Measurements from ENCODE around the gene ZMYND19.
"Not testable (repeated sequence)": the region's sequence is repeated elsewhere in the genome, so short reads cannot be mapped to it uniquely, and the experiment has no call there.

The ZMYND19 gene

GRCh38 chr9:137590469-137591383, at the start of gene ZMYND19:
ZMYND19 (minus strand) TSS chr9:137590512; CDS start chr9:137590263, 249 bp downstream.
- Mint-ChIP-seq H3K27me3 (no peaks in the 10 kb centered on the region), H3K9me3 (no peaks in the 10 kb centered on the region), H3K4me1 (peaks cover 41% of the 10 kb centered on the region), H3K27ac (peak within 1 kb of the TSS; percentile 66 to 99), H3K4me3 (peak within 1 kb of the TSS; percentile 95 to 99)
- peak; percentile 89 to 92 for DNase-seq
- ATAC-seq, result peak; percentile 96

- H3K27ac Mint-ChIP-seq, result peak overlapping the region; percentile 90 to 96
- H3K9me3 Mint-ChIP-seq, result no peaks in the 10 kb centered on the region
- peaks cover 53% of the 10 kb centered on the region for H3K4me1 Mint-ChIP-seq
- H3K27me3 Mint-ChIP-seq, result no peaks in the 10 kb centered on the region
- peak overlapping the region; percentile 75 to 84 for H3K4me3 Mint-ChIP-seq
- ATAC-seq (peak; percentile 80), DNase-seq (no peak)
Observed at GRCh38 chr9:137639303-137640051, 49.2 kb upstream of the ZMYND19 start.

GRCh38 chr9:137638680-137639079, 48.4 kb upstream of the ZMYND19 start:
- no peak for DNase-seq
- Mint-ChIP-seq H3K4me3 (peak overlapping the region; percentile 75 to 84), H3K27me3 (no peaks in the 10 kb centered on the region), H3K27ac (peak overlapping the region; percentile 84 to 91), H3K4me1 (peaks cover 55% of the 10 kb centered on the region), H3K9me3 (no peaks in the 10 kb centered on the region)
- no peak for ATAC-seq

GRCh38 chr9:137634016-137634415, 43.7 kb upstream of the ZMYND19 start:
- Mint-ChIP-seq H3K27ac (peak overlapping the region in 1 of 2 donors; percentile 13), H3K9me3 (no peaks in the 10 kb centered on the region), H3K4me3 (no peak overlapping the region), H3K4me1 (peaks cover 67% of the 10 kb centered on the region), H3K27me3 (no peaks in the 10 kb centered on the region)
- ATAC-seq (no peak), DNase-seq (no peak)

- ATAC-seq (no peak), DNase-seq (no peak)
- Mint-ChIP-seq H3K27me3 (no peaks in the 10 kb centered on the region), H3K4me3 (no peak overlapping the region), H3K9me3 (no peaks in the 10 kb centered on the region), H3K4me1 (peaks cover 67% of the 10 kb centered on the region), H3K27ac (peak overlapping the region in 1 of 2 donors; percentile 21)
Observed at GRCh38 chr9:137632230-137633161, 42.2 kb upstream of the ZMYND19 start.

- Mint-ChIP-seq H3K27ac (no peak overlapping the region), H3K4me3 (no peak overlapping the region), H3K27me3 (no peaks in the 10 kb centered on the region), H3K9me3 (no peaks in the 10 kb centered on the region), H3K4me1 (peaks cover 65% of the 10 kb centered on the region)
- ATAC-seq (no peak), DNase-seq (no peak)
Observed at GRCh38 chr9:137631345-137632229, 41.3 kb upstream of the ZMYND19 start.

- Mint-ChIP-seq H3K9me3 (no peaks in the 10 kb centered on the region), H3K4me3 (peak overlapping the region; percentile 30 to 36), H3K27me3 (no peaks in the 10 kb centered on the region), H3K27ac (no peak overlapping the region), H3K4me1 (peaks cover 71% of the 10 kb centered on the region)
- ATAC-seq, result no peak
- no peak for DNase-seq
Observed at GRCh38 chr9:137630679-137631078, 40.4 kb upstream of the ZMYND19 start.

GRCh38 chr9:137630126-137630525, 39.8 kb upstream of the ZMYND19 start:
- Mint-ChIP-seq H3K27ac (peak overlapping the region in 1 of 2 donors; percentile 29), H3K27me3 (no peaks in the 10 kb centered on the region), H3K4me3 (peak overlapping the region; percentile 15 to 30), H3K4me1 (peaks cover 76% of the 10 kb centered on the region), H3K9me3 (no peaks in the 10 kb centered on the region)
- ATAC-seq (no peak), DNase-seq (no peak)

- Mint-ChIP-seq H3K4me3 (peak overlapping the region in 1 of 2 donors; percentile 13), H3K4me1 (peaks cover 72% of the 10 kb centered on the region)
- not testable (repeated sequence) for DNase-seq, H3K9me3 Mint-ChIP-seq, H3K27me3 Mint-ChIP-seq, H3K27ac Mint-ChIP-seq, ATAC-seq
Observed at GRCh38 chr9:137627406-137627805, 37.1 kb upstream of the ZMYND19 start.

GRCh38 chr9:137626464-137626863, 36.2 kb upstream of the ZMYND19 start:
- Mint-ChIP-seq H3K4me1 (peaks cover 69% of the 10 kb centered on the region), H3K27ac (peak overlapping the region in 1 of 2 donors; percentile 73), H3K4me3 (no peak overlapping the region), H3K9me3 (no peaks in the 10 kb centered on the region), H3K27me3 (no peaks in the 10 kb centered on the region)
- ATAC-seq (no peak), DNase-seq (no peak)

- DNase-seq, H3K9me3 Mint-ChIP-seq, ATAC-seq, H3K27me3 Mint-ChIP-seq, H3K27ac Mint-ChIP-seq: not testable (repeated sequence)
- Mint-ChIP-seq H3K4me3 (peak overlapping the region; percentile 12 to 29), H3K4me1 (peaks cover 64% of the 10 kb centered on the region)
Observed at GRCh38 chr9:137622211-137622610, 31.9 kb upstream of the ZMYND19 start.

GRCh38 chr9:137621131-137621757, 30.9 kb upstream of the ZMYND19 start:
- no peak for DNase-seq
- H3K27ac Mint-ChIP-seq, result peak overlapping the region in 1 of 2 donors; percentile 27

GRCh38 chr9:137620581-137620980, 30.3 kb upstream of the ZMYND19 start:
- H3K4me1 Mint-ChIP-seq, result peaks cover 59% of the 10 kb centered on the region
- no peaks in the 10 kb centered on the region for H3K9me3 Mint-ChIP-seq
- H3K27me3 Mint-ChIP-seq, result no peaks in the 10 kb centered on the region
- DNase-seq, result no peak
- ATAC-seq, result no peak
- H3K4me3 Mint-ChIP-seq, result peak overlapping the region; percentile 45 to 83
- H3K27ac Mint-ChIP-seq, result no peak overlapping the region

More at GRCh38 chr9:137621131-137621757, 30.9 kb upstream of the ZMYND19 start:
- no peaks in the 10 kb centered on the region for H3K9me3 Mint-ChIP-seq
- peak overlapping the region; percentile 45 to 83 for H3K4me3 Mint-ChIP-seq
- no peaks in the 10 kb centered on the region for H3K27me3 Mint-ChIP-seq
- no peak for ATAC-seq
- peaks cover 63% of the 10 kb centered on the region for H3K4me1 Mint-ChIP-seq

GRCh38 chr9:137620048-137620405, 29.7 kb upstream of the ZMYND19 start:
- Mint-ChIP-seq H3K27ac (no peak overlapping the region), H3K27me3 (no peaks in the 10 kb centered on the region), H3K4me3 (peak overlapping the region; percentile 75 to 83), H3K9me3 (no peaks in the 10 kb centered on the region), H3K4me1 (peaks cover 54% of the 10 kb centered on the region)
- no peak for ATAC-seq
- no peak for DNase-seq

Data from stimulated activated naive CD8-positive, alpha-beta T cell treated with anti-CD3 and anti-CD28 coated beads, Interleukin-15, amount 100 ng/mL, for 72 hours (primary cell).